Effector memory CD8-positive, alpha-beta T cell (primary cell): Measurements from ENCODE around the gene IQSEC3.

Experiments
- ATAC-seq: fragments of 150-1000 bp; cut with Tn5 transposase; replicated peaks from 2 replicates; pipeline ENCODE4 v1.10.0; 2021; ENCODE audit warnings: mild to moderate bottlenecking, moderate library complexity
- DNase-seq, 3 experiments: peaks; one replicate each; pipeline ENCODE4 v3.0.0; 2021
- H3K27ac Mint-ChIP-seq, 2 donors: one replicate each; pipeline ENCODE4 v1.8.0; 2022; ENCODE audit warnings: mild to moderate bottlenecking in 2 of 2, mixed read lengths in 2 of 2, moderate library complexity in 2 of 2
- H3K27me3 Mint-ChIP-seq, 2 donors: one replicate each; pipeline ENCODE4 v1.8.0; 2022; ENCODE audit warnings: mixed read lengths in 2 of 2
- H3K36me3 Mint-ChIP-seq: one replicate; pipeline ENCODE4 v1.8.0; 2022; ENCODE audit warnings: mild to moderate bottlenecking, moderate library complexity, mixed read lengths; ENCODE audit not compliant: insufficient read depth
- H3K4me1 Mint-ChIP-seq, 2 donors: one replicate each; pipeline ENCODE4 v1.8.0; 2022; ENCODE audit warnings: low read depth in 2 of 2, mixed read lengths in 2 of 2
- H3K4me3 Mint-ChIP-seq, 2 donors: one replicate each; pipeline ENCODE4 v1.8.0; 2022; ENCODE audit warnings: mild to moderate bottlenecking in 2 of 2, mixed read lengths in 2 of 2, moderate library complexity in 2 of 2
- H3K9me3 Mint-ChIP-seq, 2 donors: one replicate each; pipeline ENCODE4 v1.8.0; 2022; ENCODE audit warnings: mixed read lengths in 2 of 2

The IQSEC3 gene

GRCh38 chr12:78981-79380 lies 12.4 kb downstream of the IQSEC3 start:
- Mint-ChIP-seq H3K36me3 (no peaks in the 10 kb centered on the region), H3K27me3 (peaks cover 53 to 87% of the 10 kb centered on the region in 2 donors), H3K27ac (no peak overlapping the region), H3K4me1 (no peaks in the 10 kb centered on the region), H3K9me3 (no peaks in the 10 kb centered on the region), H3K4me3 (peak overlapping the region in 1 of 2 donors; percentile 33)
- DNase-seq (no peak), ATAC-seq (no peak)

- no peak for ATAC-seq
- H3K27ac Mint-ChIP-seq, result no peak overlapping the region
- H3K36me3 Mint-ChIP-seq, result no peaks in the 10 kb centered on the region
- H3K4me1 Mint-ChIP-seq, result no peaks in the 10 kb centered on the region
- H3K27me3 Mint-ChIP-seq, result peaks cover 46 to 87% of the 10 kb centered on the region in 2 donors
- H3K4me3 Mint-ChIP-seq, result no peak overlapping the region
- no peak for DNase-seq
- no peaks in the 10 kb centered on the region for H3K9me3 Mint-ChIP-seq
These were observed 14.2 kb downstream of the IQSEC3 start for GRCh38 chr12:80681-81190.

- Mint-ChIP-seq H3K27me3 (peaks cover 49 to 87% of the 10 kb centered on the region in 2 donors), H3K4me1 (no peaks in the 10 kb centered on the region), H3K9me3 (no peaks in the 10 kb centered on the region), H3K27ac (no peak overlapping the region), H3K36me3 (no peaks in the 10 kb centered on the region), H3K4me3 (no peak overlapping the region)
- no peak for ATAC-seq
- no peak for DNase-seq
These were observed 16.2 kb downstream of the IQSEC3 start for GRCh38 chr12:82740-83139.

- H3K27ac Mint-ChIP-seq, result no peak overlapping the region
- no peak for DNase-seq
- H3K27me3 Mint-ChIP-seq, result peaks cover 49 to 79% of the 10 kb centered on the region in 2 donors
- no peaks in the 10 kb centered on the region for H3K9me3 Mint-ChIP-seq
- ATAC-seq, result no peak
- no peaks in the 10 kb centered on the region for H3K36me3 Mint-ChIP-seq
- H3K4me3 Mint-ChIP-seq, result no peak overlapping the region
- H3K4me1 Mint-ChIP-seq, result no peaks in the 10 kb centered on the region
These were observed 17.5 kb downstream of the IQSEC3 start for GRCh38 chr12:84056-84455.

GRCh38 chr12:85191-85666 lies 18.7 kb downstream of the IQSEC3 start:
- Mint-ChIP-seq H3K27ac (no peak overlapping the region), H3K27me3 (peaks cover 48 to 68% of the 10 kb centered on the region in 2 donors), H3K4me3 (no peak overlapping the region), H3K36me3 (no peaks in the 10 kb centered on the region), H3K9me3 (peaks cover 0 to 8% of the 10 kb centered on the region in 2 donors), H3K4me1 (no peaks in the 10 kb centered on the region)
- ATAC-seq (no peak), DNase-seq (no peak)

- no peak overlapping the region for H3K27ac Mint-ChIP-seq
- no peak overlapping the region for H3K4me3 Mint-ChIP-seq
- no peak for DNase-seq
- peaks cover 28 to 58% of the 10 kb centered on the region in 2 donors for H3K27me3 Mint-ChIP-seq
- H3K4me1 Mint-ChIP-seq, result no peaks in the 10 kb centered on the region
- H3K9me3 Mint-ChIP-seq, result peaks cover 0 to 14% of the 10 kb centered on the region in 2 donors
- no peaks in the 10 kb centered on the region for H3K36me3 Mint-ChIP-seq
- no peak for ATAC-seq
These were observed 20.7 kb downstream of the IQSEC3 start for GRCh38 chr12:87315-87714.

- H3K36me3 Mint-ChIP-seq, result no peaks in the 10 kb centered on the region
- H3K27ac Mint-ChIP-seq, result no peak overlapping the region
- H3K9me3 Mint-ChIP-seq, result peaks cover 0 to 14% of the 10 kb centered on the region in 2 donors
- peaks cover 26 to 52% of the 10 kb centered on the region in 2 donors for H3K27me3 Mint-ChIP-seq
- DNase-seq (no peak), ATAC-seq (no peak)
- H3K4me3 Mint-ChIP-seq, result no peak overlapping the region
- H3K4me1 Mint-ChIP-seq, result no peaks in the 10 kb centered on the region
These were observed 21.3 kb downstream of the IQSEC3 start for GRCh38 chr12:87856-88255.

- no peak for DNase-seq
- no peaks in the 10 kb centered on the region for H3K36me3 Mint-ChIP-seq
- peaks cover 0 to 14% of the 10 kb centered on the region in 2 donors for H3K9me3 Mint-ChIP-seq
- H3K27me3 Mint-ChIP-seq, result peaks cover 22 to 49% of the 10 kb centered on the region in 2 donors
- H3K4me3 Mint-ChIP-seq, result no peak overlapping the region
- ATAC-seq, result no peak
- H3K4me1 Mint-ChIP-seq, result no peaks in the 10 kb centered on the region
- no peak overlapping the region for H3K27ac Mint-ChIP-seq
These were observed 23.1 kb downstream of the IQSEC3 start for GRCh38 chr12:89653-90052.

GRCh38 chr12:91213-91612 lies 24.6 kb downstream of the IQSEC3 start:
- Mint-ChIP-seq H3K4me1 (no peaks in the 10 kb centered on the region), H3K27me3 (peaks cover 31 to 49% of the 10 kb centered on the region in 2 donors), H3K9me3 (peaks cover 0 to 14% of the 10 kb centered on the region in 2 donors), H3K27ac (no peak overlapping the region), H3K36me3 (no peaks in the 10 kb centered on the region), H3K4me3 (no peak overlapping the region)
- ATAC-seq (no peak), DNase-seq (no peak)

- Mint-ChIP-seq H3K4me3 (no peak overlapping the region), H3K9me3 (peaks cover 0 to 14% of the 10 kb centered on the region in 2 donors), H3K4me1 (no peaks in the 10 kb centered on the region), H3K27me3 (peaks cover 43 to 55% of the 10 kb centered on the region in 2 donors), H3K36me3 (no peaks in the 10 kb centered on the region), H3K27ac (no peak overlapping the region)
- DNase-seq (no peak), ATAC-seq (no peak)
These were observed 26.9 kb downstream of the IQSEC3 start for GRCh38 chr12:93266-94005.

GRCh38 chr12:96543-96942 lies 30.0 kb downstream of the IQSEC3 start:
- Mint-ChIP-seq H3K36me3 (no peaks in the 10 kb centered on the region), H3K4me3 (no peak overlapping the region), H3K9me3 (no peaks in the 10 kb centered on the region), H3K27me3 (peaks cover 67 to 79% of the 10 kb centered on the region in 2 donors), H3K27ac (no peak overlapping the region), H3K4me1 (no peaks in the 10 kb centered on the region)
- DNase-seq (no peak), ATAC-seq (no peak)

GRCh38 chr12:98924-99352 lies 32.4 kb downstream of the IQSEC3 start:
- no peak overlapping the region for H3K27ac Mint-ChIP-seq
- ATAC-seq (no peak), DNase-seq (no peak)
- H3K9me3 Mint-ChIP-seq, result peaks cover 0 to 2% of the 10 kb centered on the region in 2 donors
- H3K4me1 Mint-ChIP-seq, result peaks cover 0 to 1% of the 10 kb centered on the region in 2 donors
- no peaks in the 10 kb centered on the region for H3K36me3 Mint-ChIP-seq
- H3K4me3 Mint-ChIP-seq, result no peak overlapping the region
- peaks cover 68 to 70% of the 10 kb centered on the region in 2 donors for H3K27me3 Mint-ChIP-seq

GRCh38 chr12:99605-100004 lies 33.0 kb downstream of the IQSEC3 start:
- no peaks in the 10 kb centered on the region for H3K36me3 Mint-ChIP-seq
- peaks cover 0 to 2% of the 10 kb centered on the region in 2 donors for H3K9me3 Mint-ChIP-seq
- ATAC-seq (no peak), DNase-seq (no peak)
- no peak overlapping the region for H3K4me3 Mint-ChIP-seq
- H3K27me3 Mint-ChIP-seq, result peaks cover 61 to 63% of the 10 kb centered on the region in 2 donors
- peaks cover 0 to 7% of the 10 kb centered on the region in 2 donors for H3K4me1 Mint-ChIP-seq
- no peak overlapping the region for H3K27ac Mint-ChIP-seq
